CD4-positive, alpha-beta T cell treated with Interleukin-10 for 1 hour (primary cell): ENCODE measurements around the gene SLC4A4.
"Not testable (repeated sequence)": the region's sequence is repeated elsewhere in the genome, so short reads cannot be mapped to it uniquely, and the experiment has no call there.

Experiments
- DNase-seq: peaks from one replicate; pipeline ENCODE4 v3.0.0-alpha.2; 2020

The SLC4A4 gene

DNA sequence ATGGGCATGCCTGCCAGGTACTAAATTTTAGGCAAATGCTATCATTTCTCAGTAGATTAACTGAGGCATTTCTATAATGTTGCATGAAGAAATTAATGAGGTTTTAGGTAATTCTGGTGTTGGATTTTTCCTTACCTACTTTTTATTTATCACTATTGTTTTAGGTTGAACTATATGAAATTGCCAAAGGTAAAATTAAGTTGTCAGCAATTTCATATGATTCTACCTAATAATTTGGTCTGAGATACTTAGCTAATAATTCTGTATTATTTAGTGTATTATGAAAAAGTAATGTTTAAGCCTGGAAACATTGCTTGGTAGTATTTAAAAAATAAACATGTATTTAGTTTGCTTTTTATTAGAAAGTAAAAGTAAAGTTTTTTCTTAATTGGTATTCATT, 22.7 kb downstream of the SLC4A4 start:
- DNase-seq, result no peak

GRCh38 chr4:71366766-71367165, 27.9 kb downstream of the SLC4A4 start:
- no peak for DNase-seq

DNA sequence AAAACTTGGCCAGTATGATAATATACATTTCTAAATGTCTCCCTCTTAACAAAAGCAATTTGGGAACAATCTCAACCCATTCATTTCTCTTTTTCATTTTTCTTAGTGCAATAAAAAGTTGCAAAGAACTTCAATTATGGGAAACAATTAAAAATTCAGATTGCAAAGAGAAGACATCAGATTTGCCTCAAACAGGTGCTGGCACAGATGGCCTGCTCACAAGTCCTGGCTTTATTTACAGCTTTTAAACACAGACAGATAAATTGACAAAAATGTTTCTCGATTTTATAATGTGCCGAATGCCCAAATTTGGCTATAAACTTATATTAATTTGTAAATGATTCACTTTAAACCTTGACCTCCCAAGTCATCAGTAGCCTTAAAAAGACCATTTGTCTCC, 28.7 kb downstream of the SLC4A4 start:
- no peak for DNase-seq

- no peak for DNase-seq
Measured at GRCh38 chr4:71368906-71369305, 30.1 kb downstream of the SLC4A4 start.

- DNase-seq, result no peak
Measured at GRCh38 chr4:71369536-71369935, 30.7 kb downstream of the SLC4A4 start.

GRCh38 chr4:71375494-71375893, 36.7 kb downstream of the SLC4A4 start:
- DNase-seq, result no peak

DNA sequence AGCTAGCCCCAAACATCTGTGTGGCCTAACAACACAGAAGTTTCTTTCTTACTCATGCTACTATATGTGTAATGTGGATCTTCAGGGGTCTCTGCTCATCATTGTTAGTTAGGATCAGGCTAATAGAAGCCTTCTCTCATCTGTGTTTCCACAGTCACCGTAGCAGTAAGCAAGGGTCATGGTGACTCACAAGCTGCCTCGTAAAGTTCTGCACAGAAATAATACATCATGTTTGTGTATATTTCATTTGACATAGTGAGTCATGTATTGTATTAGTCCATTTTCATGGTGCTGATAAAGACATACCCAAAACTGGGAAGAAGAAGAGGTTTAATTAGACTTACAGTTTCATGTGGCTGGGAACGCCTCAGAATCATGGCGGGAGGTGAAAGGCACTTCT, 38.7 kb downstream of the SLC4A4 start:
- DNase-seq, result no peak

- no peak for DNase-seq
Measured at GRCh38 chr4:71379126-71379525, 40.3 kb downstream of the SLC4A4 start.

- DNase-seq, result no peak
Measured at GRCh38 chr4:71380788-71381187, 42.0 kb downstream of the SLC4A4 start.

- no peak for DNase-seq
Measured at GRCh38 chr4:71382125-71382899, 43.5 kb downstream of the SLC4A4 start.

- DNase-seq, result no peak
Measured at GRCh38 chr4:71382900-71383560, 44.2 kb downstream of the SLC4A4 start.

GRCh38 chr4:71383984-71384383, 45.2 kb downstream of the SLC4A4 start:
- DNase-seq, result no peak

DNA sequence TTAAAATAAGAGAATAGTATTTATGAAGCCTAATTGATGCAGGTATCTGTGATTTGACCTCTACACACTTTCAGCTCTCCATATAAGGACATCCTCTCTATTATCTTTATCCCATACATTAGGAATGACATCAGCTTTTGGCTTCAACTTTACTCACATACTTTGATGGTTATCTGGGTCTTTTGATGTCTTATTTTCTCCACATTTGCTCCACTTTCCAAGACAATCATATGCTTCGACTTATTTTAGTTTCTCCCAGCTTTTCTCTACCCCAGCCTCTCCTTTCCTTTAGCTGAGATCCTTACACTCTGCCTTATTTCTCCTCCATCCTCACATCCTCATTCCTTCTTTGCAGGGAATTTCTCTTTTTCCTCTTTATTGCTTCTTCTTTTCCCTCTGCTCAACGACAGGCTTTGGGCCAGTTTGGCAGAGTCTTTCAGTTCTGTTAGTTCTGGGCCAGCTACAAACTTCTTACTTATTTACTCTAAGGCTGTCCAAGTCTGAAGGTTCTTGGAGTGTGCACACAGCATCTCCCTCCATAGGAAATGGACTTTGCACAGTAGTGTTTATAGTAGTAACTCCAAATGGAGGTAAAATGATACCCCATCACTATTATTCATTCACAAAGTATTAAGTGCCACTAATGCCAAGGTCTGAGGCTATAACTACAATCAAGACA, 50.5 kb downstream of the SLC4A4 start:
- no peak for DNase-seq

DNA sequence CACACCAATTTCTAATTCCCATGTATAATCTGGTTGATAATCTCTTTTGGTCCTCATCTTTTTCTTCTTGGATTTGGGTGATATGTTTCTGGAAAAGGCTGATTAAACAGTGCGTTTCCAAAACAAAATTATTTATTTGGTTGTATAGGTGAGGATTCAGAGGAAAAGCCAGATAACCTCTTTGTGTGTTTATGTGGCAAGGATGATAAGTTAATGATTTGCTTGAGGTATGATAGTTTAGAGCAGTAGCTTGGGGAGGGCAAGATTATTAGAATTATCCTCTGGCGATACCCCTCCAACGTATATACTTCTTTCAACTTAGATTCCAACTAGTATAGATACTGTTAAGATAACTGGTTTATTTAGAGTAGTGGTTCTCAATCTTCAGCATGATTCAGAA, 53.3 kb downstream of the SLC4A4 start:
- DNase-seq, result no peak

DNA sequence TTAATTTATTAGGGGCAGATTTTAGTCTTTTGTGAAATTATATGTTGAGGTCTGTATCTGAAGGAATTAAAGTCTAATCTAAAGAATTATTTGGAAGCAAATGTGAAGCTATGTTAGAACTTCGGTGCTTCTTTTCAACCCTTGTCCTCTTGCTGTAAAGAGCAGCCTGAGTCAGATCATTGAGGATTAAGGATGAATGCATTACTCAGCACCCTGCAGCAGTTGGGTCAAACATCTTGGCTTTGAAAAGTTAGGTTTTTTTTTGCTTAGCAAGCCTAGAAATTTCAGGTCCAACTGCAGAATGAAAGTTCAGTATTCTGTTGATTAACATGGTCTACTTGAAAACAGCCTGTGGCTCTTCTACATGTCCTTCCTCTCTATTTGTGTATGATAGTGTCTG, 57.6 kb downstream of the SLC4A4 start:
- DNase-seq, result no peak

- DNase-seq, result no peak
Measured at GRCh38 chr4:71400810-71401209, 62.0 kb downstream of the SLC4A4 start.

GRCh38 chr4:71402616-71403015, 63.8 kb downstream of the SLC4A4 start:
- no peak for DNase-seq

DNA sequence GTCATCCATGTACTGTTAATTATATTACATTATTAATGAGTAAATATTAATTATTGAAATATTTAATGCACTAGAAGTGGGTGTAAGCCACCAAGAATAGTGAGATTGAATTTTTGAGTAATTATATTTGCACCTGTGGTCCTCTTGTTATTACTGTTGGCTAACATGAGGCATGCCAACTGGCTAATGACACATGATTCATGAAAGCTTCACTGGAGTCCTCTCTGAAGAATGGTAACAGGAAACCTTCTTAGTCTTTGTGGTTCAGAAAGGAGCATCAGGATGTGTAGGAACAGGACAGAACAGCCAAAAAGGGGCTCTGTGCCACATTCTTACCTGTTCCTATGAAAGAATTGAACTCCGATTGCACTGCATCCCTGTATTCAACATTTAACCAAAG, 65.2 kb downstream of the SLC4A4 start:
- no peak for DNase-seq

- DNase-seq, result no peak
Measured at GRCh38 chr4:71405791-71406190, 67.0 kb downstream of the SLC4A4 start.

- no peak for DNase-seq
Measured at GRCh38 chr4:71406459-71406963, 67.7 kb downstream of the SLC4A4 start.

DNA sequence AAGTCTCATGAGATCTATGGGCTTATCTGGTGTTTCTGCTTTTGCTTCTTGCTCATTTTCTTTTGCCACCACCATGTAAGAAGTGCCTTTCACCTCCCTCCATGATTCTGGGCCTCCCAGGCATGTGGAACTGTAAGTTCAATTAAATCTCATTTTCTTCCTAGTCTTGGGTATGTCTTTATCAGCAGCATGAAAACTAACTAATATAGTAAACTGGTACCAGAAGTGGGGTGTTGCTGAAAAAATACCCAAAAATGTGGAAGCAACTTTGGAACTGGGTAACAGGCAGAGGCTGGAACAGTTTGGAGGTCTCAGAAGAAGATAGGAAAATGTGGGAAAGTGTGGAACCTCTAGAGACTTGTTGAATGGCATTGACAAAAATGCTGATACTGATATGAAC, 70.1 kb downstream of the SLC4A4 start:
- not testable (repeated sequence) for DNase-seq

GRCh38 chr4:71411981-71412380, 73.2 kb downstream of the SLC4A4 start:
- DNase-seq, result no peak

DNA sequence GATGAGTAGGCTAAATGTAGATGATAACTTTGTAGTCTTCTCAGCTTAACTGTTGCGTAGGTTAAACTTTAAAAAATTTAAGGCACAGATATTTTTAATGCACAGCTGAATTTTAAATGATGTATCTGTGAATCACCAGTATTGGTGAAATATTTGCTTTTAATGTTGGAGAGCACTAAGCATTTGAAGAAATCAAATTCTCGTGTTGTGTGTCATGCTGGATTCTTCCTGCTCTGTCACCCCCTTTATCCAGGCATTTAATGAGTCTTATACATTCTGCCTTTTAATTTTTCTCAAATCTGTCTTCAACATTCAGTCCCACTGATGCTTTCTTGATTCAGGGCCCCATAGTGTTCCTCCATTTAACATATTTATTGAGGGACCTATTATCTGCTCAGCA, 76.7 kb downstream of the SLC4A4 start:
- DNase-seq, result no peak

GRCh38 chr4:71417150-71417549, 78.3 kb downstream of the SLC4A4 start:
- DNase-seq, result no peak
